ENCODE results near the gene PRKN.

Gene PRKN

DNA sequence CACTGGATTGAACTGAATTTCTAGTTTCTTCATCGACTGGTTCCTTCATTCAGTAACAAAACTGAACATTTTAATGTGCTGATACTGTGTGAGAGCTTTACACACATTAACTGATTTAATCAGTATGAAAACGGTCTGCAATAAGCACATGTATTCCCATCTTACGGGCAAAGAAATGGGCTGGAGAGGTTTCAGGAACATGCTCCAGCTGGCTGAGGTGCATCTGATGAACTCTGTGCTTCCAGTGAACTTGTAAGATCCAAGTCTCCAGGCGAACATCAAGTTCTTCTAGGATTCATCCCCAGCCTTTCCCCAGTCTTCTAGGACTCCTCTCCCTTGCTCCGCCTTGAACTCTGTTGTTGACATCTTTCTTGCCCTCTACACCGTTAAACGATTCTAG lies 1233.0 kb downstream of the PRKN start:
- H3K36me3 ChIP-seq (ENCODE audit: control insufficient read depth, insufficient read depth, low read length): no peaks in the 10 kb centered on the region
- H3K27me3 ChIP-seq (replicated peaks; ENCODE audit: control insufficient read depth, insufficient read depth, low read length, poor library complexity, severe bottlenecking): no peaks in the 10 kb centered on the region
- DNase-seq: no peak
- no peaks in the 10 kb centered on the region for H3K4me1 ChIP-seq (ENCODE audit: control insufficient read depth, insufficient read depth, low read length, poor library complexity, severe bottlenecking)
- no peak overlapping the region for H3K27ac ChIP-seq (ENCODE audit: insufficient read depth, low read length, poor library complexity, severe bottlenecking)
- H3K4me3 ChIP-seq (ENCODE audit: insufficient read depth, low read depth, low read length, poor library complexity, severe bottlenecking): no peak overlapping the region
- H3K9me3 ChIP-seq (ENCODE audit: control insufficient read depth, low read length): no peaks in the 10 kb centered on the region

DNA sequence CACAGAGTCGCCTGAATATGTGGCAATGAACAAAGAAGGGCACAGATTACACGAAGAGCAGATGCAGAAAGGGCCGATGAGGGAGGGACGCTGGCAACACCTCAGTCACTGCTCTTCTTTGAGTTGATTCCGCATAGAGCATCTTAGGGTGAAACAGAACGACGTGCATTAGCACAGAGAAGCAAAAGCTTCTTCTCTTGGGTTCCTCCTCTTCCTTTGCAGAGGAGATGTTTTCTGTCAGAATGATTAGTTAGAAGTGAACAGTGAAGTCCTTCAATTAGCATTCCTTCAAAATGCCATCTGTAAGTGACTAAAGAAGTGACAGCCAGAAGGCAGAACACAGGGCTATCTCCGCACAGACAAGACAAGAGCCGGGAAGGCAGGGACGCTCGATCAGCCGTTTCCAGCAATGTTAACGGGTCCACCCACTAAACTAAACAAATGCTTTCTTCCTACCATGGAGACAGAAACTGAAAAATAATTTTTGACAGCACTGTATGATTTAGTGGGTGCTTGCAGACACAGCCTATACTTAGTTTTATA lies 1233.9 kb downstream of the PRKN start:
- no peak overlapping the region for H3K4me3 ChIP-seq (ENCODE audit: insufficient read depth, low read depth, low read length, poor library complexity, severe bottlenecking)
- no peaks in the 10 kb centered on the region for H3K4me1 ChIP-seq (ENCODE audit: control insufficient read depth, insufficient read depth, low read length, poor library complexity, severe bottlenecking)
- DNase-seq: no peak
- no peaks in the 10 kb centered on the region for H3K9me3 ChIP-seq (ENCODE audit: control insufficient read depth, low read length)
- no peak overlapping the region for H3K27ac ChIP-seq (ENCODE audit: insufficient read depth, low read length, poor library complexity, severe bottlenecking)
- H3K27me3 ChIP-seq (replicated peaks; ENCODE audit: control insufficient read depth, insufficient read depth, low read length, poor library complexity, severe bottlenecking): no peaks in the 10 kb centered on the region
- H3K36me3 ChIP-seq (ENCODE audit: control insufficient read depth, insufficient read depth, low read length): no peaks in the 10 kb centered on the region

DNA sequence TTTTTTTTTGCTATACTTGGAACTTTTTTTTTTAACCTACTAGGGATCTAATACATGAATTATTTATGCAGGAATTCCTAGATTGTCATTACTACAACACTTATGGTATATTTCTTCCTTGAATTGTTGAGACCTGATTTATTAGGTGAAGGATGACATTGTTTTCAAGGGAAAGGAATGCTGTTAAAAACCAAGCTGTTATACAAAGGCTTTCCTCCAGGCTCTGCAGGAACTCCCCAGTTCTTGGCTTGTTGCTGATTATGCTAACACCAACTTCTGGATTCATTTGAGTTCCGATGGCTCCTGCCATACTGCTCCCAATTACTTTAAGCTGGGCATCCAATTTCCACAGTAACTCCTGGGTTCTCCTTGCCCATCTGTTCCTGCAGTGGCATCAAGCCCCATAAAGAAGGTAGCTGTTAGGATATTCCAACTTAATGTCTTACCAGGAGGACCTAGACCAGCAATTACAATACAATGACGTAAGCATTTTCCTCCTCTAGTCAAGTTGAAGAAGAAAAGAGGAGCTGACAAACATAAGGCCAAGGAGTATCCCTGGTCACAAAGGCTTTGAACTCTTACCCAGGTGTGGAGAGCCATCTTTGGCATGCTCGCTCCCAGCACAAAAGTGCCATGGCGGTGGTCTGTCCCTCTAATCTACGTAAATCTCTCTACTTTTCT lies 1237.8 kb downstream of the PRKN start:
- Histone ChIP-seq H3K4me1 (ENCODE audit: control insufficient read depth, insufficient read depth, low read length, poor library complexity, severe bottlenecking) (no peaks in the 10 kb centered on the region), H3K36me3 (ENCODE audit: control insufficient read depth, insufficient read depth, low read length) (no peaks in the 10 kb centered on the region), H3K27me3 (replicated peaks; ENCODE audit: control insufficient read depth, insufficient read depth, low read length, poor library complexity, severe bottlenecking) (no peaks in the 10 kb centered on the region), H3K4me3 (ENCODE audit: insufficient read depth, low read depth, low read length, poor library complexity, severe bottlenecking) (no peak overlapping the region), H3K9me3 (ENCODE audit: control insufficient read depth, low read length) (no peaks in the 10 kb centered on the region), H3K27ac (ENCODE audit: insufficient read depth, low read length, poor library complexity, severe bottlenecking) (no peak overlapping the region)
- DNase-seq: no peak

DNA sequence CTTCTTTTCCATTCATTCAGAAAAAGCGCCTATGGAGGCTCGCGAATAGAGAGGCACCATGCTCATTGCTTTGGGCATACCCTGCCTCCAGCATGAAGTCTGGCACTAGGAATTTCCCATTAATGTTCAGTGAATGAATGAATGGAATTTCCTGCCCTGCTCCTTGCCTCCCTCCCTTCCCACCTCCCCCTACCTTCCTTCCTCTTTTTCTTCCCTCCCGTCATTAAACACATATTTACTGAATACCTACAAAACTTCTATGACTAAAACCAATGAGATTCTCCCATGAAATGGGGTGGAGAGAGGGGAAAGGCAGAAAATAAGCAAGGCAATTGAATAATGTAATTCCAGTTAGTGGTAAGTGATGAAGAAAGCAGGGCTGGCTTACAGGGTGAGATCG lies 1239.9 kb downstream of the PRKN start:
- Histone ChIP-seq H3K4me1 (ENCODE audit: control insufficient read depth, insufficient read depth, low read length, poor library complexity, severe bottlenecking) (no peaks in the 10 kb centered on the region), H3K9me3 (ENCODE audit: control insufficient read depth, low read length) (no peaks in the 10 kb centered on the region), H3K27ac (ENCODE audit: insufficient read depth, low read length, poor library complexity, severe bottlenecking) (no peak overlapping the region), H3K4me3 (ENCODE audit: insufficient read depth, low read depth, low read length, poor library complexity, severe bottlenecking) (no peak overlapping the region), H3K36me3 (ENCODE audit: control insufficient read depth, insufficient read depth, low read length) (no peaks in the 10 kb centered on the region), H3K27me3 (replicated peaks; ENCODE audit: control insufficient read depth, insufficient read depth, low read length, poor library complexity, severe bottlenecking) (no peaks in the 10 kb centered on the region)
- DNase-seq: no peak

DNA sequence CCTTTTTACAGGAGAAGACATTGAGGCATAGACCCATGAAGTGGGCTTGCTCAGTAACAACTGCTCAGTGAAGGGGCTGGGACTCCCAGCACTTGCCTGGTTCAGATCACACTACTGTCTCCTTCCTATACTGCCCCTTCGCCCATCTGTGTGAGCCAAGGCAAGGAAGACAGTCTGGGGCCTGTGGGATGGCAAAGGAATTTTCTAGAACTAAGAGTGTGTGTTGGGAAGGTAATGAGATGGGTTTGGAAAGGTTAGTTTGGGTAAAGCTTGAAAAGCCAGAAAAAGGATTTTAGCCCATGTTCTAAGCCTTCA lies 1240.4 kb downstream of the PRKN start:
- H3K27ac ChIP-seq (ENCODE audit: insufficient read depth, low read length, poor library complexity, severe bottlenecking): no peak overlapping the region
- no peak overlapping the region for H3K4me3 ChIP-seq (ENCODE audit: insufficient read depth, low read depth, low read length, poor library complexity, severe bottlenecking)
- no peak for DNase-seq
- no peaks in the 10 kb centered on the region for H3K9me3 ChIP-seq (ENCODE audit: control insufficient read depth, low read length)
- no peaks in the 10 kb centered on the region for H3K36me3 ChIP-seq (ENCODE audit: control insufficient read depth, insufficient read depth, low read length)
- H3K27me3 ChIP-seq (replicated peaks; ENCODE audit: control insufficient read depth, insufficient read depth, low read length, poor library complexity, severe bottlenecking): no peaks in the 10 kb centered on the region
- H3K4me1 ChIP-seq (ENCODE audit: control insufficient read depth, insufficient read depth, low read length, poor library complexity, severe bottlenecking): no peaks in the 10 kb centered on the region

DNA sequence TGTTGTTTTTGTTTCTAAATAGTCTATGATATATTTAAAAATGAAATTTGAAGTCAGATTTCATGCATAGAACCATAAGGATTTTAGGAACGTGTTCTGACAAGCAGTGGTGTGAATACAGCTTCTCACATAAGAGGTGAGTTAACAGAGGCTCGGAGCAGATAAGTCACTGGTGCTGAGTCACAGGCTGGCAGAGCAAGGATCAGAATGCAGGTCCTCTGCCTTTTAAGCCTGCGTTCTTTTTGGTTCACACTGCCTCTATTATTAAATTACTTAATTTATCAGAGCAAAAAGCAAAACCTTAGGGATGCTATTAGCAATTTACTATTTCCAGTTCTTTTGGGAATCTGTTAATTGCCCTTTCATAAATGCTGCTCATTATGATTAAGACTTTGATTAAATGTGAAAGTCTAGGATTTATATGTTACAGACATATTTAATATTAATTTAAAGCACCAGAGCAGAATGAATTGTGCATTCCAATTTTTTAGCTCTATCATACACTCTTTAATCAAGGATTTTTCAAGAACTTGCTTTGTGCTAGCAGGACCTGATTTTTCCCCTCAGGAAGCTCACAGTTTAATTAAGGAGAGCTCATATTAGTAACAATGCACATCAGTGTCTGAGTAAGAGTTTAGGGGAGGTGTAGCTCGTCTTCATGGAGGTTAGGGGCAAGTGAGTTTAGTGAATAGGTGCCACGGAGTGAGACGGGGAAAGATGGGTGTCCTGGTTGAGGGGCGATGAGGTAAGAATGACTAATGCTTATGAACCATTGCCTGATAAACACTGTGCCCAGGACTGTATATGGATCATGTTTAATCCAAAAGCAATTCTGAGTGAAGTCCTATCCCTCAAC lies 1241.0 kb downstream of the PRKN start:
- Histone ChIP-seq H3K36me3 (ENCODE audit: control insufficient read depth, insufficient read depth, low read length) (no peaks in the 10 kb centered on the region), H3K27ac (ENCODE audit: insufficient read depth, low read length, poor library complexity, severe bottlenecking) (no peak overlapping the region), H3K9me3 (ENCODE audit: control insufficient read depth, low read length) (no peaks in the 10 kb centered on the region), H3K4me3 (ENCODE audit: insufficient read depth, low read depth, low read length, poor library complexity, severe bottlenecking) (no peak overlapping the region), H3K27me3 (replicated peaks; ENCODE audit: control insufficient read depth, insufficient read depth, low read length, poor library complexity, severe bottlenecking) (no peaks in the 10 kb centered on the region), H3K4me1 (ENCODE audit: control insufficient read depth, insufficient read depth, low read length, poor library complexity, severe bottlenecking) (no peaks in the 10 kb centered on the region)
- no peak for DNase-seq

DNA sequence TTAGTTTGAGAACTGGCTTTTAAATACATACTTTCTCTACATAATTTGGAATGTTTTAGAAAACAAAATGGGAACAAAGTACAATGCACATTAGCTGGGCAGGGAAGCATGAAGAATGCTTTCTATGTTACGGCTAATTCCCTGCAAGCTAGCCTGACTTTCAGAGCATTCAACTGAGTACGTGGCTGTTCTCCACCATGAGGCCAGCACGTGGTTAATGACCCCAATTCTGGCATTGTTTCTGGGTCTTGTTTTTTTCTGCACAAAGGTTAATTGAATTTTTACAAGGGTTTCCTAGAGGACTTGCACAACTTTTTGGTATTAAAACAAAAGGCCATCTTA lies 1245.1 kb downstream of the PRKN start:
- H3K36me3 ChIP-seq (ENCODE audit: control insufficient read depth, insufficient read depth, low read length): no peaks in the 10 kb centered on the region
- DNase-seq: no peak
- no peaks in the 10 kb centered on the region for H3K4me1 ChIP-seq (ENCODE audit: control insufficient read depth, insufficient read depth, low read length, poor library complexity, severe bottlenecking)
- H3K27me3 ChIP-seq (replicated peaks; ENCODE audit: control insufficient read depth, insufficient read depth, low read length, poor library complexity, severe bottlenecking): no peaks in the 10 kb centered on the region
- H3K4me3 ChIP-seq (ENCODE audit: insufficient read depth, low read depth, low read length, poor library complexity, severe bottlenecking): no peak overlapping the region
- no peak overlapping the region for H3K27ac ChIP-seq (ENCODE audit: insufficient read depth, low read length, poor library complexity, severe bottlenecking)
- H3K9me3 ChIP-seq (ENCODE audit: control insufficient read depth, low read length): no peaks in the 10 kb centered on the region

DNA sequence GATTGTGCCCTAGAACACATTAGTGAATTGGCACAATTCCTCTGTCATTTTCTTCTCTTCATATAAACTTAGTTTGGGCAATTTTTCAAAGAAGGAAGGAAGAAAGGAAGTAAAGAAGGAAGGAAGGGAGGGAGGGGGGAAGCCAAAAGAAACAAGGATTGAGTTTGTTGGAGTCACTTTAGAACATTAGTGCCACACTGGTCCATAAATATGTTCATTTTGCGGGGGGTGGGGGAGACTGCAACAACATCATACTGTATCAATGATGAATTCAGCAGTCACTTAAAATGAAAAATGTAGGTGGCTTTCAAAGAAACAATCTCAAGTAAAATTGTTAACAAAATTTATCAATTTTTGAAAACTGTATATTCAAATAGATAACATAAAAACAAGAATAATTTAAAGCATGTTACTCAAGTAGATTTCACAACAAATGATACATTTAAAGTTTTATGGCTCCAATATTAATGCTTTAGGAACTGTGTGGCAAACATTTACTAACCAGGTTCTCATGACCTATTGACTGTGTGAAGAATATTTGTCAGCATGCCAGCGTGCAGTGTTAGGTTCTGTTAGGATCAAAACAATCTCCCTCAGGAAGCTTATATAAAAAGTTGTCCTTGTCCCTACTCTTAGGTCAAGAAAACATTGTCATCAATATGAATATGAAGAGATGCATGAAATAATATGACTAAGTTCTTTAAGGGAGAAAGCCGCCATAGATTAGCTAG lies 1245.6 kb downstream of the PRKN start:
- H3K4me1 ChIP-seq (ENCODE audit: control insufficient read depth, insufficient read depth, low read length, poor library complexity, severe bottlenecking): no peaks in the 10 kb centered on the region
- H3K27ac ChIP-seq (ENCODE audit: insufficient read depth, low read length, poor library complexity, severe bottlenecking): no peak overlapping the region
- no peaks in the 10 kb centered on the region for H3K9me3 ChIP-seq (ENCODE audit: control insufficient read depth, low read length)
- no peak overlapping the region for H3K4me3 ChIP-seq (ENCODE audit: insufficient read depth, low read depth, low read length, poor library complexity, severe bottlenecking)
- no peak for DNase-seq
- H3K27me3 ChIP-seq (replicated peaks; ENCODE audit: control insufficient read depth, insufficient read depth, low read length, poor library complexity, severe bottlenecking): no peaks in the 10 kb centered on the region
- no peaks in the 10 kb centered on the region for H3K36me3 ChIP-seq (ENCODE audit: control insufficient read depth, insufficient read depth, low read length)

DNA sequence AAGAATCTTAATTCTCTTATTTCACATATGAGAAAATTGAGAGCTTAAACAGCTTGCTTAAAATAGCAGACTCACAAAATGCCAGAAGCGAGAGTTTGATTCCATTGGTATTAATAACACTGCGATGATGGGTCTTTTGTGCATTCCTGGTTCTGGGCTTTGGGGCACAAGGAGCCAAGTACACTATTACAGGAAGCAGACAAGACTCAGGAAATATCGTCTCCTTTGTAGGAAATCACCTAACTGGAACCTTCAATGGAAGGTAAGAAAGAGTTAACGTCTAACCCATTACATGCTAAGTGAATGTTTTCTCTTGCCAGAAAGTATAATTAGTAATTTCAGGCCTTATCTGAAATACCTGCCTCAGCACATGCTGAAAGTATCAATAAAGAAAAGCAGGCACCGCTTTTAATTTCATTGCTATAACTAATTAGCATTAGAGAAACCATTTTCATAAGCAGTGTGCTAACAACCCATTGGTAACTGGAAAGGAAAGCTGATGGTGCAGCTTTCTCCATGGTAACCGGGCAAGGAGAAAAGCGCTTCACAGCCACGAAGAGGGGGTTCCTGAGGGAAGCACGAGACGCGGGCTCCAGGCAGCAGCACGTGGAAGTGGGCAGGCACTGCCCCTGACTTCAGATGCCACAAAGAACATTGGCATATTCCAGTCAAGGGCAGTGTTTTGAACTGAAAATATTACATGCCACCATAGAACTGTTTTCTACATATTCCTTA lies 1247.0 kb downstream of the PRKN start:
- H3K4me3 ChIP-seq (ENCODE audit: insufficient read depth, low read depth, low read length, poor library complexity, severe bottlenecking): no peak overlapping the region
- no peaks in the 10 kb centered on the region for H3K36me3 ChIP-seq (ENCODE audit: control insufficient read depth, insufficient read depth, low read length)
- no peak overlapping the region for H3K27ac ChIP-seq (ENCODE audit: insufficient read depth, low read length, poor library complexity, severe bottlenecking)
- DNase-seq: no peak
- H3K4me1 ChIP-seq (ENCODE audit: control insufficient read depth, insufficient read depth, low read length, poor library complexity, severe bottlenecking): no peaks in the 10 kb centered on the region
- no peaks in the 10 kb centered on the region for H3K9me3 ChIP-seq (ENCODE audit: control insufficient read depth, low read length)
- no peaks in the 10 kb centered on the region for H3K27me3 ChIP-seq (replicated peaks; ENCODE audit: control insufficient read depth, insufficient read depth, low read length, poor library complexity, severe bottlenecking)

All from effector memory CD4-positive, alpha-beta T cell (primary cell).